ENCODE measurements around the gene TMTC2. TPM values are rescaled to one million over a fixed set of nuclear protein-coding genes. Genes with fewer than 3 reads are reported as not detected.
"Not testable (repeated sequence)": the region's sequence is repeated elsewhere in the genome, so short reads cannot be mapped to it uniquely, and the experiment has no call there.

The TMTC2 gene
- total RNA-seq, 3 donors from 2014 or later = 0.94 to 1.4 (median 1.0) TPM

- not testable (repeated sequence) for H3K36me3 Mint-ChIP-seq (ENCODE audit: insufficient read depth); H3K9me3 Mint-ChIP-seq; H3K27me3 Mint-ChIP-seq (ENCODE audit: low read depth); DNase-seq; H3K4me1 Mint-ChIP-seq (ENCODE audit: low read depth); ATAC-seq; H3K4me3 Mint-ChIP-seq
Observed at GRCh38 chr12:82805004-82805403, 118.3 kb downstream of the TMTC2 start.

- no peak for ATAC-seq
- no peaks in the 10 kb centered on the region for H3K27me3 Mint-ChIP-seq (ENCODE audit: low read depth)
- H3K4me1 Mint-ChIP-seq (ENCODE audit: low read depth) = no peaks in the 10 kb centered on the region
- peaks cover 2% of the 10 kb centered on the region for H3K36me3 Mint-ChIP-seq (ENCODE audit: insufficient read depth)
- H3K9me3 Mint-ChIP-seq = no peaks in the 10 kb centered on the region
- no peak overlapping the region for H3K4me3 Mint-ChIP-seq
- DNase-seq = no peak
Observed at GRCh38 chr12:82805812-82806497, 119.2 kb downstream of the TMTC2 start.

GRCh38 chr12:82807132-82807737 lies 120.5 kb downstream of the TMTC2 start:
- Mint-ChIP-seq H3K4me3 (no peak overlapping the region), H3K4me1 (ENCODE audit: low read depth) (no peaks in the 10 kb centered on the region), H3K36me3 (ENCODE audit: insufficient read depth) (peaks cover 2% of the 10 kb centered on the region), H3K9me3 (no peaks in the 10 kb centered on the region), H3K27me3 (ENCODE audit: low read depth) (no peaks in the 10 kb centered on the region)
- ATAC-seq (no peak), DNase-seq (no peak)

GRCh38 chr12:82810568-82810967 lies 123.9 kb downstream of the TMTC2 start:
- peaks cover 4% of the 10 kb centered on the region for H3K36me3 Mint-ChIP-seq (ENCODE audit: insufficient read depth)
- no peaks in the 10 kb centered on the region for H3K27me3 Mint-ChIP-seq (ENCODE audit: low read depth)
- no peaks in the 10 kb centered on the region for H3K4me1 Mint-ChIP-seq (ENCODE audit: low read depth)
- H3K4me3 Mint-ChIP-seq = no peak overlapping the region
- no peak for ATAC-seq
- H3K9me3 Mint-ChIP-seq = no peaks in the 10 kb centered on the region
- DNase-seq = no peak

GRCh38 chr12:82817368-82817767 lies 130.7 kb downstream of the TMTC2 start:
- DNase-seq = no peak
- no peaks in the 10 kb centered on the region for H3K27me3 Mint-ChIP-seq (ENCODE audit: low read depth)
- ATAC-seq = no peak
- no peaks in the 10 kb centered on the region for H3K4me1 Mint-ChIP-seq (ENCODE audit: low read depth)
- H3K4me3 Mint-ChIP-seq = no peak overlapping the region
- H3K36me3 Mint-ChIP-seq (ENCODE audit: insufficient read depth) = peaks cover 7% of the 10 kb centered on the region
- no peaks in the 10 kb centered on the region for H3K9me3 Mint-ChIP-seq

- DNase-seq (no peak), ATAC-seq (no peak)
- no peaks in the 10 kb centered on the region for H3K9me3 Mint-ChIP-seq
- H3K36me3 Mint-ChIP-seq (ENCODE audit: insufficient read depth) = peaks cover 7% of the 10 kb centered on the region
- no peaks in the 10 kb centered on the region for H3K4me1 Mint-ChIP-seq (ENCODE audit: low read depth)
- H3K4me3 Mint-ChIP-seq = no peak overlapping the region
- no peaks in the 10 kb centered on the region for H3K27me3 Mint-ChIP-seq (ENCODE audit: low read depth)
Observed at GRCh38 chr12:82818271-82819035, 131.7 kb downstream of the TMTC2 start.

- no peaks in the 10 kb centered on the region for H3K9me3 Mint-ChIP-seq
- H3K27me3 Mint-ChIP-seq (ENCODE audit: low read depth) = no peaks in the 10 kb centered on the region
- H3K36me3 Mint-ChIP-seq (ENCODE audit: insufficient read depth) = no peaks in the 10 kb centered on the region
- no peak for DNase-seq
- no peak for ATAC-seq
- H3K4me3 Mint-ChIP-seq = no peak overlapping the region
- H3K4me1 Mint-ChIP-seq (ENCODE audit: low read depth) = no peaks in the 10 kb centered on the region
Observed at GRCh38 chr12:82826505-82826904, 139.8 kb downstream of the TMTC2 start.

- H3K36me3 Mint-ChIP-seq (ENCODE audit: insufficient read depth) = no peaks in the 10 kb centered on the region
- DNase-seq = no peak
- no peaks in the 10 kb centered on the region for H3K27me3 Mint-ChIP-seq (ENCODE audit: low read depth)
- no peaks in the 10 kb centered on the region for H3K4me1 Mint-ChIP-seq (ENCODE audit: low read depth)
- no peak for ATAC-seq
- H3K4me3 Mint-ChIP-seq = no peak overlapping the region
- H3K9me3 Mint-ChIP-seq = no peaks in the 10 kb centered on the region
Observed at GRCh38 chr12:82832096-82832495, 145.4 kb downstream of the TMTC2 start.

- DNase-seq = no peak
- H3K9me3 Mint-ChIP-seq = no peaks in the 10 kb centered on the region
- ATAC-seq = no peak
- H3K4me3 Mint-ChIP-seq = no peak overlapping the region
- no peaks in the 10 kb centered on the region for H3K36me3 Mint-ChIP-seq (ENCODE audit: insufficient read depth)
- H3K27me3 Mint-ChIP-seq (ENCODE audit: low read depth) = no peaks in the 10 kb centered on the region
- no peaks in the 10 kb centered on the region for H3K4me1 Mint-ChIP-seq (ENCODE audit: low read depth)
Observed at GRCh38 chr12:82832981-82833380, 146.3 kb downstream of the TMTC2 start.

- Mint-ChIP-seq H3K36me3 (ENCODE audit: insufficient read depth) (no peaks in the 10 kb centered on the region), H3K4me3 (no peak overlapping the region), H3K4me1 (ENCODE audit: low read depth) (no peaks in the 10 kb centered on the region), H3K27me3 (ENCODE audit: low read depth) (no peaks in the 10 kb centered on the region), H3K9me3 (no peaks in the 10 kb centered on the region)
- ATAC-seq (no peak), DNase-seq (no peak)
Observed at GRCh38 chr12:82833481-82833880, 146.8 kb downstream of the TMTC2 start.

GRCh38 chr12:82835217-82835616 lies 148.5 kb downstream of the TMTC2 start:
- H3K4me3 Mint-ChIP-seq = no peak overlapping the region
- H3K36me3 Mint-ChIP-seq (ENCODE audit: insufficient read depth) = no peaks in the 10 kb centered on the region
- no peaks in the 10 kb centered on the region for H3K9me3 Mint-ChIP-seq
- ATAC-seq (no peak), DNase-seq (no peak)
- H3K27me3 Mint-ChIP-seq (ENCODE audit: low read depth) = no peaks in the 10 kb centered on the region
- no peaks in the 10 kb centered on the region for H3K4me1 Mint-ChIP-seq (ENCODE audit: low read depth)

- Mint-ChIP-seq H3K9me3 (no peaks in the 10 kb centered on the region), H3K4me3 (no peak overlapping the region), H3K27me3 (ENCODE audit: low read depth) (no peaks in the 10 kb centered on the region), H3K36me3 (ENCODE audit: insufficient read depth) (no peaks in the 10 kb centered on the region), H3K4me1 (ENCODE audit: low read depth) (no peaks in the 10 kb centered on the region)
- ATAC-seq (no peak), DNase-seq (no peak)
Observed at GRCh38 chr12:82838131-82838551, 151.4 kb downstream of the TMTC2 start.

GRCh38 chr12:82838827-82839226 lies 152.1 kb downstream of the TMTC2 start:
- no peak for DNase-seq
- H3K4me1 Mint-ChIP-seq (ENCODE audit: low read depth) = no peaks in the 10 kb centered on the region
- H3K4me3 Mint-ChIP-seq = no peak overlapping the region
- ATAC-seq = no peak
- no peaks in the 10 kb centered on the region for H3K36me3 Mint-ChIP-seq (ENCODE audit: insufficient read depth)
- no peaks in the 10 kb centered on the region for H3K27me3 Mint-ChIP-seq (ENCODE audit: low read depth)
- no peaks in the 10 kb centered on the region for H3K9me3 Mint-ChIP-seq

GRCh38 chr12:82839796-82840195 lies 153.1 kb downstream of the TMTC2 start:
- H3K4me1 Mint-ChIP-seq (ENCODE audit: low read depth) = no peaks in the 10 kb centered on the region
- H3K36me3 Mint-ChIP-seq (ENCODE audit: insufficient read depth) = peaks cover 1% of the 10 kb centered on the region
- H3K4me3 Mint-ChIP-seq = no peak overlapping the region
- ATAC-seq (no peak), DNase-seq (no peak)
- no peaks in the 10 kb centered on the region for H3K27me3 Mint-ChIP-seq (ENCODE audit: low read depth)
- no peaks in the 10 kb centered on the region for H3K9me3 Mint-ChIP-seq

- no peak for ATAC-seq
- Mint-ChIP-seq H3K4me1 (ENCODE audit: low read depth) (no peaks in the 10 kb centered on the region), H3K9me3 (no peaks in the 10 kb centered on the region), H3K36me3 (ENCODE audit: insufficient read depth) (peaks cover 3% of the 10 kb centered on the region), H3K27me3 (ENCODE audit: low read depth) (no peaks in the 10 kb centered on the region), H3K4me3 (no peak overlapping the region)
- no peak for DNase-seq
Observed at GRCh38 chr12:82841487-82841904, 154.8 kb downstream of the TMTC2 start.

Measured in activated T-cell treated with anti-CD3 and anti-CD28 coated beads, Interleukin-2, amount 50 U/mL, for 4 hours (primary cell).